HG02571 (cell line): ENCODE results near the gene RUNDC1.
A peak's percentile ranks its signal among the peaks of the same experiment; 100 is the strongest.
"Not testable (repeated sequence)": the region's sequence is repeated elsewhere in the genome, so short reads cannot be mapped to it uniquely, and the experiment has no call there.

Source experiments
- ATAC-seq: cut with Tn5 transposase; IDR thresholded peaks from one replicate; pipeline ENCODE4 v1.9.1; 2021; ENCODE audit warnings: mild to moderate bottlenecking, moderate library complexity; ENCODE audit not compliant: unreplicated experiment

RUNDC1 gene

DNA sequence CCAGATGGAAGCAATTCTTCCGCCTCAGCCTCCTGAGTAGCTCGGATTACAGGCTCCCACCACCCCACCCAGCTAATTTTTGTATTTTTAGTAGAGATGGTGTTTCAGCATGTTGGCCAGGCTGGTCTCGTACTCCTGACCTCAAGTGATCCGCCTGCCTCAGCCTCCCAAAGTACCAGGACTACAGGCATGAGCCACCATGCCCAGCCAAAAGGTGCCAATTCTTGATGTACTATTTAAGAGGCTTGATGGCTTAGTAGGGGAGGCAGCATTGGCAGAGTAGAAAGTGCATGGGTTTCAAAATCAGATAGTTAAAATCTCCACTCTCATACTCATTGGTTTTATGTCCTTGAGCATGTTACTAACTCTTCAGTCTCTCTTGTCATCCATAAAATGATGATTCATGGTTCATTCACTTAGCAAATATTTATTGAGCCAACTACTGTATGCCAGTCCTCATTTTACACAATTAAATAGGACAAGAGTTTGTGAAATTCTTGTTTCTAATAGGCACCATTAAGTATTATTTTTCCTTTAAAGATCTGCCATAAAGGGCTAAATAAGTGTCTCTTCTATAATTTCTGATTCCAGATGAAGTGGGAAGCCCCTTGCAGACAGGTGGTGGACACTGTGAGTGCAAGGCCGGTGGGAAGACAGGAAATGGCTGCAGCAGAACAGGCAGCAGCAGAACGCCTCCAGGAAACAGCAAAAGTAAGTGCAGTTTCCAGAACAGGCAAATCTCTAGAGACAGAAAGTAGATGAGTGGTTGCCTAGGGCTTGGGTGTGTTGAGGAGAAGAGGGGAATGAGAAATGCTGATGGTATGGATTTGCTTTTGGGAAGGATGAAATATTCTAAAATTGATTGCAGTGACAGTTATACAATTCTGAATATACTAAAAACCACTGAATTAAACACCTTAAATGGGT is 9.6 kb downstream of the RUNDC1 start:
- no peak for ATAC-seq

DNA sequence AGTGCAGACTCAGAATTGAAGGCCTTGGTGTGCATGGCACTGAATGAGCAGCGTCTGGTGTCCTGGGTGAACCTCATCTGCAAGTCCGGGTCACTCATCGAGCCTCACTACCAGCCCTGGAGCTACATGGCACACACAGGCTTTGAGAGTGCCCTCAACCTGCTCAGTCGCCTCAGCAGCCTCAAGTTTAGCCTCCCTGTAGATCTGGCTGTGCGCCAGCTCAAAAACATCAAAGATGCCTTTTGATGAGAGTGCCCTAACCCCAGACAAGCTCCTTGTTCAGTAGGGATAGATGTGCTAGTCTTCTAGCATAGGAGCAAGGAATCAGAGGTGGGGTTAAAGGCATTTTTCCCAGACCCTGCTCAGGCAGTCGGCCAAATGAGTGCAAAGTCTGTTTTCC is 11.1 kb downstream of the RUNDC1 start:
- no peak for ATAC-seq

DNA sequence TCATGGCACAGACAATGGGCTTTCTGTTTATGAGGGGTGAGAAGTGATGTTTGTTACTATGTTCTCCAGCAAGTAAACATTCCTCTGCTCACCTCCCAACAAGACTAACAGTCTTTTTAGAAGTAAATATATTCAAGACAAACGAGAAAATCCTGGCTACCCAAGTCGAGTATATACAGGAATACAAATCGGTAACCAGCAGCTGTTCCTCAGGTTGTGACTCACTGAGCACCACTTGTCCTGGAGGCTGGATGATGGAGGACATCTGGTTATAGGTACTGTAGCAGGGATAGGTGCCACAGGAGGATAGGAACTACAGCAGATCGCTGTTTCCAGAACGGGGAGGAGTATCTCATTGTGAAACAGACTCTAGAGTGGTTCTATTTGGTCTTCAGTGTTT is 12.5 kb downstream of the RUNDC1 start:
- no peak for ATAC-seq

DNA sequence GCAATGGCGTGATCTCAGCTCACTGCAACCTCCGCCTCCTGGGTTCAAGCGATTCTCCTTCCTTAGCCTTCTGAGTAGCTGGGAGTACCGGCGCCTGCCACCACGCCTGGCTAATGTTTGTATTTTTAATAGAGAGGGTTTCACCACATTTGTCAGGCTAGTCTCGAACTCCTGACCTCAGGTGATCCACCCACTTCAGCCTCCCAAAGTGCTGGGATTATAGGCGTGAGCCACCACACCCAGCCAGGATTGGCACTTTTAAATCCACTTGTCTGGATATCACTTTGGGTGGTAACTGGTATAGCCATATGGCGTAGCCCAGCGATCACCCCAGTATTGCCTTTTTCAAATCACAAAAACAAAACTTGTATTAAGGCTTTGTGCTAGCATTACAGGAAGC is 13.5 kb downstream of the RUNDC1 start:
- ATAC-seq: not testable (repeated sequence)

DNA sequence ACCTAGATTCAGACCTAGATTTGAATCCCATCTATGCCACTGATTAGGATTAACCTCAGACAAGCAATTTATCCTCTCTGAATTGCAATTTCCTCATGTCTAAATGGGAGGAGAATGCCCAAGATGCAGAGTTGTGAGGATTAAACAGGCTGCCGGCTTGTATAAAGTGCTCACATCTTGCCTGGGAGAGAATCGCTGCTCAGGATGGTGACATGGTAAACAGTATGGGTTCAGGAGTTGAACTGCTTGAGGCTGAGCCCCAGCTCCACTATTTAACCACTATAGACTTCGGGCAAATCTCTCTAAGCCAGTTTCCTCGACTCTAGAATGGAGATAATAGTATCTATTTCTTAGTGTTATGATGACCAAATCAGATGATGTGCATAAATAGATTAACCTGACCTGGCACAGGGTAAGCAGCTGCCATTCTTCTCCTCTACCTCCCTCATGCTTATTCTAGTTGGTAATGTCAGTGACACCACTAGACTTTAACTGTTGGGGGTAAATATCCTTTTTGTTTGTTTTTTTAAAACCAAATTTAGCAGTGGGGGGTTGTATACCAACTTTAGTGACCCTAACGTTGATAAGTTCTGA is 17.1 kb downstream of the RUNDC1 start:
- no peak for ATAC-seq

DNA sequence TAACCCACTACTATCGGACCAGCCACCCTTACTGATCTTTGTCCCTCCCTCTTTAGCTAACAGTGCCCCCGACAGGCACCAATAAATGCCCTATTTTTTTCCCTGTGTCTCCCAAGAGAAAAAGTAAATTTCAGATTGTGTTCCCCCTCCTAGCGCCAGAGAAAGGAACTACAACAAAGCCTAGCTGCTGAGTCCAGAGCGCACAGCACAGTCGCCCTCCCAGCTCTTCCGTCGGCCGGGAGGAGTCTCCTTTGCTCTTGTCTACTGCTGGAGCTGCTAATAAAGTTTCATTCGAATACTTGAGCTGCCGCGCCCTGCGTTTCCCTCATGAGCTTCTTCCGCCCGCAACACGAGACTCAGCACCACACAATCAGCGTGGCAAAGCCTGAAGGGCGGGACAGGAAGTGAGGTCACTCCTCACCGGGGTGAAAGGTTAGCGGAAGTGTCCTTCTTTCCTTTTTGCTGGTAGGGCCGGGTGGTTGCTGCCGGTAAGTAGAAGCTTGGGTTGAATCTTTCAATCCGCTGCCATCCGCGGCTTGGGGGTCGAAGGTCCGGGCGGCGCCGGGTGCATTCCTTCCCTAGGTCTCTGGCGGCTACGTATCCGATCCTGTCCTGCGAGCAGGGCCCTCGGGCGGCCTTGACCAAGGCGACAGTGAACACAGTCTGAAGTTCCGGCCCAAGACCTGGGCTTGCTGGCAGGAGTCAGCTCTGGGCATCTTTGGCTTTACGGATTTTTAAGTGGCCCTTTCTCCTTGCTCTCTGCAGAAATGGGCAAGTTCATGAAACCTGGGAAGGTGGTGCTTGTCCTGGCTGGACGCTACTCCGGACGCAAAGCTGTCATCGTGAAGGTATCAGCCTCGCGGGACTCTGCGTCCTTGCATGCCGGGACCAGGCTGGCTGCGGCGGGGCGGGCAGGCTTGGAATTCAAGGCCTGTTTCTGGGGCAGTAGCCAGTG is 17.9 kb downstream of the RUNDC1 start, which contains the start of gene RPL27:
RPL27 (plus strand) TSS at position 436 of the 955 bp plus-strand sequence; CDS start at position 768, 332 bp downstream.
- peak; percentile 92 for ATAC-seq

DNA sequence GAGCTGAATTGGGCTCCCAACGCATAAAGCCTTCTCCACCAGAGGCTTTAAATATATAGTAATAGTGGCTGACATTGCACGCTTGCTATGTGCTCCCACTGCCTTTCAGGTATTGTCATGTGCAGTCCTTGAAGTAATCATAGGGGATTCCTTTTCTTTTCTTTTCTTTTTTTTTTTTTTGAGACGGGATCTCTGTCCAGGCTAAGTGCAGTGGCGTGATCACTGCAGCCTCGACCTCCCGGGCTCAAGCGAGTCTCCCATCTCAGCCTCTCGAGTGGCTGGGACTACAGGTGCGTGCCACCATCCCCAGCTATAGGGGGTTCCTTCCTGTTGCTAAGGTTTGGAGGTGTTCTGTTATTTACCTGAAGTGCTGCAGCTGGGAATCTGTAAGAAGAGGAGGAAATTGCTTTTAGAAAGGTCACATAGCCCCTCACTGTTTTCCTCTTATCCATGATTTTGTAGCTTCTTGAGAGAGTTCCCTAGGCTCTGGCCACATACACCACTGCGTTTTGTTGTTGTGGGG is 18.7 kb downstream of the RUNDC1 start:
- no peak for ATAC-seq

DNA sequence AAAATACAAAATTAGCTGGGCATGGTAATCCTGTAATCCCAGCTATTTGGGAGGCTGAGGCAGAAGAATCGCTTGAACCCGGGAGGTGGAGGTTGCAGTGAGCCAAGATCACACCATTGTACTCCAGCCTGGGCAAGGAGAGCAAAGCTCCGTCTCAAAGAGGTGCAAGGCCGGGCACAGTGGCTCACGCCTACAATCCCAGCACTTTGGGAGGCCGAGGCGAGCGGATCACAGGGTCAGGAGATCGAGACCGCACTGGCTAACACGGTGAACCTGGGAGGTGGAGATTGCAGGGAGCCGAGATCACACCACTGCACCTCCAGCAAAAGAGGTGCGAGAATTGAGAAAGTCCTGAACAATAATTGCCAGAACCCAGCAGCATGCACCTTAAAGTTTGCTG is 20.5 kb downstream of the RUNDC1 start:
- ATAC-seq: not testable (repeated sequence)

DNA sequence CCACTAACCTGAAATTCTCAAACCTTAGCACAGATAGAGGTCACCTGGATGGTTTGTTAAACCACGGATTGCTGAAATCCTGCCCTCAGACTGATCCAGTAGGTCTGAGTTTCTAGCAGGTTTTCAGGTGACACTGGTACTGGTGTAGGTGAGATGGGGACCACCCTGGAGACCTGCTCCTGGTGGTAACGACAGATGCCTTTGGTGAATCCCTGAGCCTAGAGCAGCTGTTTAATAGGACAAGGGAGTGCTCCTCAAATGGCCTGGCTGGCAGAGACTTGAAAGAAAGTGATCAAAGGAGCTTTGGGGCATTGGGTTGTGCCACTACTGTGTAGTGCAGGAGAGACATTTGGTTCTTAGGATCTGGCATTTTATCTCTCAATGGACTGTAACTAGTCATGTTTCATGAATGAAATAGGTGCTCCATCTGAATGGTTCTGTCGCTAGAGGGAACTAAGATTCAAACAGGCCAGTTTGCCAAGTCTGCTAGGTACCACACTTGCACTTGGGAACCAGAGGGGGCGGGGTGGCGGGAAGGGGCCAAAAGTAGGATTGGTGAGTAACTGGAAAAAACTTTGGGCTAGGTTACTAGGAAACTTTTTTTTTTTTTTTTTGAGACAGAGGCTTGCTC is 23.3 kb downstream of the RUNDC1 start:
- ATAC-seq: no peak

DNA sequence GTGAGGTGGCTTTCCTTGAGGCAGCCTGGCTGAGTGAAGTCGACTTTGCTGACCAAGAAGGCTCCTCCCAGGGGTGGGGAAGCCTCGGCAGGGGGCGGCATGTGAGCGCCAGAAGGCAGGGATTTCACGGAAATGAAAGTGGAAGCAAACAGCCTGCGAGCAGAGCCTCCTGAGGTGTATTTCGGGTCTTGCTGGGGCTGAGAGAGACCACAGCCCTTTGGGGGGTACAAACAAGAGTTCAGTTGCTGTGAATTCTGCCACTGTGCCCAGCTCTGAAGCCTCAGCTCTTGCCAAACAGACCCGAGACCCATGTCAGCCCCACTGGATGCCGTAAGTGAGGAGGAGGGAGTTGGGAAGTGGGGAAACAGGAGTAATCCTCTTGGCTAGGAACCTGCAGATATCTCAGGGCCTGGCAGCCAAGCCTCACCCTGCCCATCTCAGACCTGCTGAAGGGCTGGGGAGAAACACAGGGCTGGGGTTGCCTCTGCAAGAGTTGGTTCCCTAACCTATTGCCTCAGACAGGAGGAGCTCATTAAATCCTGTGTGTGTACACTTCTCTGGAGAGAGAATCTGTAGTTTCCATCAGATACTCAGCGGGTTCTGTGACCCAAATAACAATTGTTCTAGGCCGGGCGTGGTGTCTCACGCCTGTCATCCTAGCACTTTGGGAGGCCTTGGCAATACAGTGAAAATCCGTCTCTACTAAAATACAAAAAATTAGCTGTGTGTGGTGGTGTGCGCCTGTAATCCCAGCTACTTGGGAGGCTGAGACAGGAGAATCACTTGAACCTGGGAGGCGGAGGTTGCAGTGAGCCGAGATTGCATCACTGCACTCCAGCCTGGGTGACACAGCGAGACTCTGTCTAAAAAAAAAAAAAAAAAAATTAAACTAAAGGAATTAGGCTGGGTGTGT is 26.5 kb downstream of the RUNDC1 start, which contains the start of gene IFI35:
IFI35 (plus strand) TSS at position 146 of the 913 bp plus-strand sequence; CDS start at position 310, 164 bp downstream.
- peak; percentile 76 for ATAC-seq

DNA sequence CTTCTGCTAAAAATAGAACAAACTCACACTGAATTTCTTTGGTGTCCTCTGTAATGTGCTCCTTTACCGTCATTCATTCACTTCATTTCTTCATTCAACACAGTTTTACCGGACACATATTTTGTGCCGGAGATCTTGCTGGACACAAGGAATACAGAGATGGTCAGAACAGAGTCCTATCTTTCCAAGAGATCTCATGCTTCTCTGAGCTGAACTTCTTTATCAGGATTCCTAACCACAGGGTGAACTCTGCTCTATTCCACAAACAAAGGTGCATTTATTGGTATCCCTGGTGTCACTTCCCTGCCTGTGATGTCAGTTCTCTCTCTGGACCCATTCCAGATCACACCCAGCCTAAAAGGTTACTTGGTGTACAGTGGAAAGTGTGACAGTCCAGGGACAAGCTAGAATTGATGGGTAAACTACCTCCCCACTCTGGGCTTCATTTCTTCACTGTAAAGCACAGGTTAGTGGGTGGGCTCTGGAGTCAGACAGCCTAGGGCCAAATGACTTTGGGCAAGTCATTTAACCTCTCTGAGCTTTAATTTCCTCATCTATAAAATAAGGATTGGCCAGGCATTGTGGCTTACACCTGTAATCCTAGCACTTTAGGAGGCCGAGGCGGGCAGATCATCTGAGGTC is 30.4 kb downstream of the RUNDC1 start:
- no peak for ATAC-seq

DNA sequence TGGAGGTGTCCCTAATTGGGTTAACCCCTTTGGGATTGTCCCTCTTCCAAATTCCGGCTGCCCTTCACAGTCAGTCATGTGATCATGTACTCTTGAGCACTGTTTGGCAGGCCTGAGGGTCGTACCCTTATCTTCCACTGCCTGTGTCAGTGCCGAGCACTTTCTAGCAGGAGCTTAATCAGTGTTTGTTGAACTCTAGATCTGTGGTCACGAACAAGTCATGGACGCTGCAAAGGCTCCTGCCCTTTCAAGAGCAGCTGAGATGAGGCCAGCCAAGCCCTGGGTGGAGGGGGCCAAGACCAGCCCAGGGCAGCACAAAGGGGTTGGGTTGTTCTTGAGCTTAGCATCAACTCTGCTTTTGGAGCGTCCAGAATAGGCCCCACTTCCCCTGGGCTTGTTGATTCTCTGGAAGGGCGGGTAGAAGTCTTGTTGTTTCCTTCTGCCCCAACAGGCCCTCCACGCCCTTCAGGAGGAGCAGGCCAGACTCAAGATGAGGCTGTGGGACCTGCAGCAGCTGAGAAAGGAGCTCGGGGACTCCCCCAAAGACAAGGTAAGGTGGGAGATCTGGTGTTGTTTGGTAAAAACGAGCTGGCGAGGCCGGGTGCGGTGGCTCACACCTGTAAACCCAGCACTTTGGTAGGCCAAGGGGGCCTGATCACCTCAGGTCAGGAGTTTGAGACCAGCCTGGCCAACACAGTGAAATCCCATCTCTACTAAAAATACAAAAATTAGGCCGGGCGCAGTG is 31.5 kb downstream of the RUNDC1 start:
- ATAC-seq: no peak

DNA sequence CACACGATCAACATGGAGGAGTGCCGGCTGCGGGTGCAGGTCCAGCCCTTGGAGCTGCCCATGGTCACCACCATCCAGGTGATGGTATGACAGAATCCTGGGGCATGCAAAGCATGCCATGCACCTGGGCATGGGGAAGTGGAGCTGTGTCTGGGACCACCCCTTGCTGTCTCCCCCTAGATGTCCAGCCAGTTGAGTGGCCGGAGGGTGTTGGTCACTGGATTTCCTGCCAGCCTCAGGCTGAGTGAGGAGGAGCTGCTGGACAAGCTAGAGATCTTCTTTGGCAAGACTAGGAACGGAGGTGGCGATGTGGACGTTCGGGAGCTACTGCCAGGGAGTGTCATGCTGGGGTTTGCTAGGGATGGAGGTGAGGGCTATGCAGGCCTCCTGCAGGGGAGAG is 32.9 kb downstream of the RUNDC1 start:
- no peak for ATAC-seq

DNA sequence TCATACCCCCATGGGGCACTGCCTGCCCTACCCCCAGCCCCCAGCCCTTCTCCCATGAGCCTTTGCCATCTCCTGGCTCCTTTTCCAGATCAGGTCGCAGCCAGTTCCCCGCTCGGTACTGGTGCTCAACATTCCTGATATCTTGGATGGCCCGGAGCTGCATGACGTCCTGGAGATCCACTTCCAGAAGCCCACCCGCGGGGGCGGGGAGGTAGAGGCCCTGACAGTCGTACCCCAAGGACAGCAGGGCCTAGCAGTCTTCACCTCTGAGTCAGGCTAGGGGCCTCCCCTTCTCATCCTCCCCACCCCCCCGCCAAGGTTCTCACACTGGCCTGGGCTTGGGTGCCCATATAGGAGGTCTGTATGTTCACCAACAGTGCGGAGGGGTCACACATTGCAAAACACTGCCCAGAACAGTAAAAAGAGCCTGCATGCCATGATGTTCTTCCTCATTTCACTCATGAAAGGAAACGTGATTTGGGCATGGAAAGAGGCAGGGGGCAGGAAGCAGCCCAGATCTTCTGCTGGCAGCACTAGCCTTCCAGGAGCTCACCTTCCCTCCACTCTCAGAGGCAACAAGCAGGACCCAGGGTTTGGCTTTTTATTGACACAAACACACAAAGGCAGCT is 33.8 kb downstream of the RUNDC1 start:
- no peak for ATAC-seq

DNA sequence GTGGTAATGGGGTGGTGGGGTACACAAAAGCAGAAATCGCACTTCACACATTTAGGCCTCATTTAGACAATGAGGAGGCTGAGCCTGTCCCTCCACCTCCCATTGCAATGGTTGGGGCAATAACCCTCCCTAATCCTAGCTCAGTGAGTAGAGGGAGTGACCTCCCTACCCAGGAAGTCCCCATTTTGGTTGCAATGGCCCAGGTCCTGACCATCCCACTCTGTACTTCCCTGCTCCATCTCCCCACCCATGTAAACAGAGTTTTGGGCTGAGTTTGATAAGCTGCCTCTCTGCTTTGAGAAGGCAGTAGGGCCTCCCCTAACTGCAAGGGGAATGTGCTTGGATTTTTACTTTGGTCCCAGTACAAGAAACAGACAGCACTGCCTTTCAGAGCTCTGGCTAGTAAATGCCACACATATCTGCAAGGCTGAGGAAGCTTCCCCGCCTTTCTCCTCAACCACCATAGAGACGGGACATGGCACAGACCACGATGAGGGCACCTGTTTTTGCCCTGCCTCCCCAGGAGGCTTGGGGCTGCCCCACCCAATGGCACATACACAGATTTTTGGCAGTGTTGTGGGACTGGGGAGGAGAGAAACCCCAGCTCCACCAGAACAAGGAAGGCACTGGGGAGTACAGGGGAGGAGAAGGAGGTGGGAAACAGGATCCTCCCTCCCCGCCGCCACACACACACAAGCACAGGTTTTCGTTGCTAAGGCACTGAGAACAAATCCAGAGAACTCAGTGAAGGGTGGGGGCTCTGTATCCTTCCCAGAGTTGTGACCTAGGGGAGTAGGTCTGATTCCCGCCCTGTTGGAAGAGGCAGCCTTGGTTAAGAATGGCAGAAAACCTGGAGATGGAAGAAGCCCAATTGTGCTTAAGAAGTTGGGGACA is 34.5 kb downstream of the RUNDC1 start:
- no peak for ATAC-seq

DNA sequence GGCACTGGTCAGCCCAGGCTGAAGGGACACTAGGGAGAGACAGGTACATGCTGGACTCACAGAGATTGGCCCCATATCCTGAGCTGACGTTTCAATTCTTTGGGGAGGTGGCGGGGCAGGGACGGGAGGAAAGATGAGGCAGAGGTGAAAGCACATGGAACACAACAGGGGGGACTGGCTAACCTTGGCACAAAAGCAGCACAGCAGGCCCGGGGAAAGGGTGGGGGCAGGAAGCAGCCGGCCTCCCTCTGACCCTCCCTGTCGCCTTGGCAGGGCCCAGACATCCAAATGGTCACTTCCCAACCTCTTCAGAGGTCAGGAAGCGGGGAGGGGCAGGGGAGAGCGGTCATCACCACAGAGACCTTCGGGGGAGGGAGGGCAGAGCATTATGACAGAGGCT is 35.2 kb downstream of the RUNDC1 start:
- ATAC-seq: no peak

DNA sequence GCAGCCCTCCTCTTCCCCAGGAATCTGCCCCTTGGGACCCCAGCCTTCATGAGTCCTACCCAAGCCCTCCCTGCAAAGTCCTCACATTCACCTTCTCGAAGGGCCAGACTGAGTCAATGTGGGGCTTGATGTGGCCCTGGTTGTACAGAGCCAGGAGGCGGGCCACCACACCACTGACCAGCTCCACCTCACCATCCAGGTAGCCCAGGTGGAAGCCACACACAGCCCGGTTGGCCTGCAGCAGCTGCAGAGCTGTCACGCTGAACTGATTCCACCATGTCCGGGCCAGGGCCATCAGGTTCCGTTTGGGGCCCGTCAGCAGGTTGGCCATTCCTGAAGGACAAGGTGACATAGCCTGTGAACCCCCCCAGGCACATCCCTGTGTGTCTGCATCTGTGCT is 35.9 kb downstream of the RUNDC1 start:
- no peak for ATAC-seq
